ENCODE data around the gene CAMK2N2.

CAMK2N2 gene

GRCh38 chr3:184259878-184260723, 1.3 kb downstream of the CAMK2N2 start:
- TF ChIP-seq, protein P1, sequence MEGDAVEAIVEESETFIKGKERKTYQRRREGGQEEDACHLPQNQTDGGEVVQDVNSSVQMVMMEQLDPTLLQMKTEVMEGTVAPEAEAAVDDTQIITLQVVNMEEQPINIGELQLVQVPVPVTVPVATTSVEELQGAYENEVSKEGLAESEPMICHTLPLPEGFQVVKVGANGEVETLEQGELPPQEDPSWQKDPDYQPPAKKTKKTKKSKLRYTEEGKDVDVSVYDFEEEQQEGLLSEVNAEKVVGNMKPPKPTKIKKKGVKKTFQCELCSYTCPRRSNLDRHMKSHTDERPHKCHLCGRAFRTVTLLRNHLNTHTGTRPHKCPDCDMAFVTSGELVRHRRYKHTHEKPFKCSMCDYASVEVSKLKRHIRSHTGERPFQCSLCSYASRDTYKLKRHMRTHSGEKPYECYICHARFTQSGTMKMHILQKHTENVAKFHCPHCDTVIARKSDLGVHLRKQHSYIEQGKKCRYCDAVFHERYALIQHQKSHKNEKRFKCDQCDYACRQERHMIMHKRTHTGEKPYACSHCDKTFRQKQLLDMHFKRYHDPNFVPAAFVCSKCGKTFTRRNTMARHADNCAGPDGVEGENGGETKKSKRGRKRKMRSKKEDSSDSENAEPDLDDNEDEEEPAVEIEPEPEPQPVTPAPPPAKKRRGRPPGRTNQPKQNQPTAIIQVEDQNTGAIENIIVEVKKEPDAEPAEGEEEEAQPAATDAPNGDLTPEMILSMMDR (IDR thresholded peaks at IDR 0.05; ENCODE audit: insufficient read depth, low read depth, low read length, missing control alignments), result no peak
- H3K4me3 ChIP-seq (ENCODE audit: low read length), result peak overlapping the region; percentile 2
- DNase-seq (ENCODE audit: low read depth), result peak; percentile 41

GRCh38 chr3:184259396-184259877, 1.9 kb downstream of the CAMK2N2 start:
- TF ChIP-seq, protein P1 (IDR thresholded peaks at IDR 0.05; ENCODE audit: insufficient read depth, low read depth, low read length, missing control alignments), result no peak
- H3K4me3 ChIP-seq (ENCODE audit: low read length), result no peak overlapping the region
- DNase-seq (ENCODE audit: low read depth), result no peak

DNA sequence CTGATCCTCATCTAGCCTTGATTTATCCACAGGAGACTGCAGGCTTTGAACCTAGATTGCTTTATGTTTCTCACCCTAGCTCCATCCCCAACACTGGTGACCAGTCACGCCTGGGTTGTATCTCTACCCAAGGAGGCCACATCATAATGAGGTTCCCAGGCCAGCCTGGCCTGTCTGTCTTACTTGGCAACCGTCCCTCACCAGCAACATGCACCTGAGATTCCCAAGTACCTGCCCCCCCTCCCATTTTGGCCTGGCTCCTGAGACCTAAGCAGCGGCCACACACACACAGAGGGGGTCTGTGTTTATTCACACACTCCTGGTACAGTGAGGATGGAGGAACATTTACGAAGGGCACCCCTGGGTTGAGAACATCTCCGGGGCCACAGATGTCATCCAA, 2.4 kb downstream of the CAMK2N2 start:
- TF ChIP-seq, protein P1 (IDR thresholded peaks at IDR 0.05; ENCODE audit: insufficient read depth, low read depth, low read length, missing control alignments), result no peak
- no peak overlapping the region for H3K4me3 ChIP-seq (ENCODE audit: low read length)
- DNase-seq (ENCODE audit: low read depth), result no peak

DNA sequence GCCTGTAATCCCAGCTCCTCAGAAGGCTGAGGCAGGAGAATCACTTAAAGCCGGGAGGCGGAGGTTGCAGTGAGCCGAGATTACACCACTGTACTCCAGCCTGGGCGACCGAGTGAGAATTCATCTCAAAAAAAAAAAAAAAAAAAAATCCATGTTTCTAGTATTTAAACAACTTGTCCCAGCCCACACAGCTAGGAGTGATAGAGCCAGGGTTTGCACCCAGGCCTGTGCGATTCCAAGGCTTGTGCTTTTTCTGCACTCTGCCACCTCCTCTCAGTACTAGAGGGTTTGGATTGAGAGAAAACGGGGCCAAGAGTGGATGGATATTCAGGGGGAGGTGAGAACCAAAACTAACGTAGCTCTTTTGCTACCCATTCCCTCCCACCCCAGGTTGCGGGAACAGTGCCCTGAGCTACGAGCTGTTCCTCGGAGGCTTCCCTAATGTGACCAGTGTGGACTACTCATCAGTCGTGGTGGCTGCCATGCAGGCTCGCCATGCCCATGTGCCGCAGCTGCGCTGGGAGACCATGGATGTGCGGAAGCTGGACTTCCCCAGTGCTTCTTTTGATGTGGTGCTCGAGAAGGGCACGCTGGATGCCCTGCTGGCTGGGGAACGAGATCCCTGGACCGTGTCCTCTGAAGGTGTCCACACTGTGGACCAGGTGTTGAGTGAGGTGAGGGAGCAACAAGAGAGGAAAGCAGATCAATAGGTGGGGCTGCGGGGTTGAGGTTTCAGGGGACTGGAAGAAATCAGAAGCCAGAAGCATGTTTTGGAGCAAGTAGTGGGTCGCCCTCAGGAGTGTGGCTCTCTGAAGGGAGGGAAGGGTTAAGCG, 4.1 kb downstream of the CAMK2N2 start:
- TF ChIP-seq, protein P1 (IDR thresholded peaks at IDR 0.05; ENCODE audit: insufficient read depth, low read depth, low read length, missing control alignments), result no peak
- DNase-seq (ENCODE audit: low read depth), result no peak
- H3K4me3 ChIP-seq (ENCODE audit: low read length), result no peak overlapping the region

DNA sequence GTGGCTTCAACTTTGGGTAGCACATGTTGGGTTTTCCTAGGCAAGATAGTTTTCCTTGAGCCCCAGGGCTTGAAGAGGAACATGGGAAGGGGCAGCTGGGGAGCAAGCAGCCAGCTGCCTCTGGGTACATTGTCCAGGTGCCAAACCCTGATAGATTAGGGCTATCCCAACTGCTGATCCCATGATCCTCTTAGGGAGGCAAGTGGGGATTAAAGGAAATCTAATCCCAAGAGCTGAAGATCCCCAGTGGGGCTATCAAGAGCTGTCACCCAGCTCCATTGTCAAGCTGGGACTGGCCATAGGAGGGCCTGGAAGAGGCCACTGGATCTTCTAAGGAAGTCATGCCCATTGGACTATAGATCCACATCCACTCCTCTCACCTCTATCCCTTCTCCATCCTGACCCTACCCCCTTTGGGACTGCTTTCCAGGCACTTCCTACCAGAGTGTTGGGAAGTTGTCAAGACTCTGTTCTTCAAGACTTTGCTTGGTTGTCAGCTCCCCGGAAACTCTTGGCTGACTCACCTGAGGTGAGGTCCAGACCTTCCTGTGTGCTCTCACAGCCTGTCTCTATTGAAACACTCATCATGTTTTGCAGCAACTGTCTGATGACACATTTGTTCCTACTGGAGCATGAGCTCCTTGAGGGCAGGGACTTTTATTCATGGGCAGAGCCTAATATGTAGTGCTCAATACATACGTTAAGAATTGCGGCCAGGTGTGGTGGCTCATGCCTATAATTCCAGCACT, 5.9 kb downstream of the CAMK2N2 start:
- TF ChIP-seq, protein P1 (IDR thresholded peaks at IDR 0.05; ENCODE audit: insufficient read depth, low read depth, low read length, missing control alignments), result no peak
- H3K4me3 ChIP-seq (ENCODE audit: low read length), result no peak overlapping the region
- DNase-seq (ENCODE audit: low read depth), result peak; percentile 91

DNA sequence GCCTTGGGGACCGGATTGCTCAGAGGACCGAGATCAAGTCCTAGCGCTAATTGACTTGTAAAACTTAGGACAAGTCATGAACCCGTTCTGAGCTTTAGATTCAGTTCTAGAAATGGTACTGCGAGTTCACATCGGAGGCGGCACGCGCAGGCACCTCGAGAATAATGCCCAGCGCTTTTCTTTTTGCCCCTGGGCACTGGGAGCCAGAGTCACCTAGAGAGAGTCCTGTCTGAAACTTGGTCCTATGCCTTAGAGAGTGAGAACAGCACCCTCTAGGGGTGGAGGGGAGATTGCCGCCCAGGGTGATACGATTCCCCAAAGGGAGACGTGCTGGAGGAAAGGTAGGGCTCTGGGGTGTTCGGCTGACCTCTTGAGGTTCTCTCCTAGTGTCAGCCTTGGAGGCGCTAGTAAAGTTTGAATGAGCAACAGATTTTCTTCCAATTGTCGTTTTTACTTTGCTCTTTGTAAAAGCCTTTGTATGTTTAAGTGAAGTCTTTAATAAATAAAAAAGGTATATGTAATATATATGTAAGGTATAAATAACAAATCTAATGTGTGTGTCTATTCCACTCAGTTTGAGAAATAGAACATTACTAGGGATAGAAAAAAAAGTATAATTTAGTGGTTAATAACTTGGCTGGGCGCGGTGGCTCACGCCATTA, 11.1 kb downstream of the CAMK2N2 start:
- TF ChIP-seq, protein P1 (IDR thresholded peaks at IDR 0.05; ENCODE audit: insufficient read depth, low read depth, low read length, missing control alignments), result peak; percentile 98

More for the DNA sequence above, 11.1 kb downstream of the CAMK2N2 start:
- peak overlapping the region; percentile 74 for H3K4me3 ChIP-seq (ENCODE audit: low read length)
- DNase-seq (ENCODE audit: low read depth), result peak; percentile 94
